ENCODE results near the gene HCN4.

- TF ChIP-seq EP300 (IDR thresholded peaks at IDR 0.05) (no peak), CTCF (IDR thresholded peaks at IDR 0.05) (no peak)
Measured at GRCh38 chr15:73352082-73352481, 16.7 kb downstream of the HCN4 start.
